GM12872 (cell line): ENCODE results near the gene FNDC5.

Source experiments
- CTCF ChIP-seq: IDR thresholded peaks from 3 replicates; pipeline ENCODE4 v1.5.1; 2011; ENCODE audit warnings: low read depth, mild to moderate bottlenecking, low read length, moderate library complexity; ENCODE audit not compliant: insufficient read depth

Gene FNDC5

GRCh38 chr1:32868806-32869455 is 1.8 kb downstream of the FNDC5 start:
- no peak for TF ChIP-seq CTCF

- TF ChIP-seq CTCF: no peak
Observed at GRCh38 chr1:32868085-32868484, 2.6 kb downstream of the FNDC5 start.

- no peak for TF ChIP-seq CTCF
Observed at GRCh38 chr1:32867671-32868070, 3.0 kb downstream of the FNDC5 start.

GRCh38 chr1:32867151-32867550 is 3.6 kb downstream of the FNDC5 start:
- TF ChIP-seq CTCF: no peak

- no peak for TF ChIP-seq CTCF
Observed at GRCh38 chr1:32865639-32866405, 4.9 kb downstream of the FNDC5 start.

- TF ChIP-seq CTCF: no peak
Observed at GRCh38 chr1:32864375-32865019, 6.2 kb downstream of the FNDC5 start.

- TF ChIP-seq CTCF: no peak
Observed at GRCh38 chr1:32863881-32864245, 6.8 kb downstream of the FNDC5 start.
